DOHH2 (cell line): ENCODE measurements around the gene SYNDIG1L.

ENCODE experiments used
- H3F3A ChIP-seq: fragments of 200-600 bp; sonication (generic), shearing (Covaris generic); 2 replicates; pipeline ENCODE4 v1.6.0; 2016; ENCODE audit warnings: antibody characterized with exemption, mild to moderate bottlenecking; ENCODE audit not compliant: control insufficient read depth, insufficient read depth
- H3K27ac ChIP-seq: fragments of 200-600 bp; sonication (generic); 2 replicates; pipeline ENCODE4 v1.5.1; 2014; ENCODE audit warnings: low read depth, mild to moderate bottlenecking, low read length, moderate library complexity
- H3K27me3 ChIP-seq: fragments of 200-600 bp; sonication (generic); 2 replicates; pipeline ENCODE4 v1.6.1; 2014; ENCODE audit warnings: mild to moderate bottlenecking, low read length, mixed read lengths; ENCODE audit not compliant: control insufficient read depth
- H3K36me3 ChIP-seq: fragments of 200-600 bp; sonication (generic); 2 replicates; pipeline ENCODE4 v1.6.1; 2014; ENCODE audit warnings: mild to moderate bottlenecking, low read length, moderate library complexity, mixed read lengths; ENCODE audit not compliant: control insufficient read depth
- H3K4me1 ChIP-seq: fragments of 200-600 bp; sonication (generic); 2 replicates; pipeline ENCODE4 v1.6.1; 2014; ENCODE audit warnings: mild to moderate bottlenecking, low read length, mixed read lengths; ENCODE audit not compliant: control insufficient read depth
- H3K4me2 ChIP-seq: fragments of 200-600 bp; sonication (generic); 2 replicates; pipeline ENCODE4 v1.6.0; 2014; ENCODE audit warnings: mild to moderate bottlenecking, low read length, moderate library complexity
- H3K4me3 ChIP-seq: fragments of 200-600 bp; sonication (generic); 2 replicates; pipeline ENCODE4 v1.5.1; 2014; ENCODE audit warnings: mild to moderate bottlenecking, low read length, mixed read lengths
- H3K79me2 ChIP-seq: fragments of 200-600 bp; sonication (generic); 2 replicates; pipeline ENCODE4 v1.6.1; 2014; ENCODE audit warnings: mild to moderate bottlenecking, low read length, mixed read lengths; ENCODE audit not compliant: control insufficient read depth
- H3K9me2 ChIP-seq: fragments of 200-600 bp; sonication (generic); replicated peaks from 2 replicates; pipeline ENCODE4 v1.6.1; 2014; ENCODE audit warnings: mild to moderate bottlenecking, low read length, mixed read lengths; ENCODE audit not compliant: control insufficient read depth
- H3K9me3 ChIP-seq: fragments of 200-600 bp; sonication (generic); 2 replicates; pipeline ENCODE4 v1.6.1; 2014; ENCODE audit warnings: antibody characterized with exemption, low read length, mixed read lengths; ENCODE audit not compliant: control insufficient read depth, insufficient read depth
- H4K20me1 ChIP-seq: fragments of 200-600 bp; sonication (generic); 2 replicates; pipeline ENCODE4 v1.6.0; 2014; ENCODE audit warnings: low read depth, mild to moderate bottlenecking, antibody characterized with exemption, low read length, moderate library complexity; ENCODE audit not compliant: control insufficient read depth, insufficient read depth
- CTCF ChIP-seq: fragments of 200-600 bp; sonication (generic); IDR thresholded peaks from one replicate; pipeline ENCODE4 v1.5.1; 2014; ENCODE audit warnings: antibody characterized with exemption, mild to moderate bottlenecking, low read depth, low read length; ENCODE audit not compliant: poor library complexity, severe bottlenecking
- EZH2phosphoT487 ChIP-seq: fragments of 200-600 bp; sonication (generic); IDR thresholded peaks from 2 replicates; pipeline ENCODE4 v1.6.1; 2017; ENCODE audit warnings: borderline replicate concordance, mild to moderate bottlenecking, antibody characterized with exemption, low read length, moderate library complexity, mixed read lengths

Gene SYNDIG1L

GRCh38 chr14:74434294-74434693, 8.3 kb upstream of the SYNDIG1L start:
- H3F3A ChIP-seq: no peaks in the 10 kb centered on the region
- H3K9me2 ChIP-seq: no peaks in the 10 kb centered on the region
- H4K20me1 ChIP-seq: no peaks in the 10 kb centered on the region
- H3K27me3 ChIP-seq: peaks cover 19% of the 10 kb centered on the region
- no peak overlapping the region for H3K27ac ChIP-seq
- no peak overlapping the region for H3K4me3 ChIP-seq
- H3K36me3 ChIP-seq: no peaks in the 10 kb centered on the region
- no peaks in the 10 kb centered on the region for H3K4me1 ChIP-seq
- H3K4me2 ChIP-seq: no peak overlapping the region
- TF ChIP-seq EZH2phosphoT487 (no peak), CTCF (no peak)
- H3K79me2 ChIP-seq: no peaks in the 10 kb centered on the region
- H3K9me3 ChIP-seq: no peaks in the 10 kb centered on the region

GRCh38 chr14:74429991-74430390, 4.0 kb upstream of the SYNDIG1L start:
- Histone ChIP-seq H3K4me2 (no peak overlapping the region), H3F3A (no peaks in the 10 kb centered on the region), H3K36me3 (no peaks in the 10 kb centered on the region), H3K27ac (no peak overlapping the region), H3K4me1 (no peaks in the 10 kb centered on the region), H3K9me3 (no peaks in the 10 kb centered on the region), H3K79me2 (no peaks in the 10 kb centered on the region), H3K9me2 (no peaks in the 10 kb centered on the region), H4K20me1 (no peaks in the 10 kb centered on the region), H3K4me3 (no peak overlapping the region), H3K27me3 (0 out of 2 replicates have a peak, but pooled peaks cover 4% of the 10 kb centered on the region)
- TF ChIP-seq CTCF (no peak), EZH2phosphoT487 (no peak)

DNA sequence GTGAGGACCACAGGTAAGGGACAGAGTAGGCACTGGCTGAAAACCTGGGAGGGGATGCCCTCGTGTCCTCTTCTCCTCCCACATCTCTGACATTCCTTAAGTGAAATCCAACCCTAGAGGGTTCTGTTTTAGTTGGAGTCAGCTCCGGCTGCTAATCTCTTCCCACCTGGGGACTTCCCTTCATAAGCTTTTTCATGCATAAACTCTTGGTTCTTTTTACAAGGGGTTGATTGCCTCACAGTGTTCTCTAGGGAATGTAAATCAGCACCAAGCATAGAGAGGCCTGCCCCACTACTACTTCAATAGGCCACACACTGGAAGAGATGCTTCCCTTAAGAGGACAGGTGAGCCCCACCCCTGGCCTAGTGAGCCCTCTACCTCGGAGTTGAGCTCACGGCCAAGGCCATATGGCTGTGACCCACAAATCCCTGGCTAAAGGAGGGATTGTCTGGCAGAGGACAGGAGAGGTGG, 3.2 kb upstream of the SYNDIG1L start:
- Histone ChIP-seq H3K27me3 (0 out of 2 replicates have a peak, but pooled peaks cover 4% of the 10 kb centered on the region), H3K79me2 (no peaks in the 10 kb centered on the region), H3K36me3 (no peaks in the 10 kb centered on the region), H3K9me2 (no peaks in the 10 kb centered on the region), H3K4me3 (no peak overlapping the region), H3F3A (no peaks in the 10 kb centered on the region), H3K4me2 (no peak overlapping the region), H3K9me3 (no peaks in the 10 kb centered on the region), H4K20me1 (no peaks in the 10 kb centered on the region), H3K4me1 (no peaks in the 10 kb centered on the region), H3K27ac (no peak overlapping the region)
- no peak for TF ChIP-seq EZH2phosphoT487

- Histone ChIP-seq H3F3A (no peaks in the 10 kb centered on the region), H3K9me3 (no peaks in the 10 kb centered on the region), H3K27ac (no peak overlapping the region), H3K9me2 (no peaks in the 10 kb centered on the region), H3K4me1 (no peaks in the 10 kb centered on the region), H3K36me3 (no peaks in the 10 kb centered on the region), H3K79me2 (no peaks in the 10 kb centered on the region), H3K4me3 (no peak overlapping the region), H3K4me2 (no peak overlapping the region), H4K20me1 (no peaks in the 10 kb centered on the region), H3K27me3 (0 out of 2 replicates have a peak, but pooled peaks cover 4% of the 10 kb centered on the region)
- TF ChIP-seq CTCF: no peak
- TF ChIP-seq EZH2phosphoT487: no peak
Observed at GRCh38 chr14:74427651-74428050, 1.6 kb upstream of the SYNDIG1L start.
